Lower leg skin (tissue), 3 donors: ENCODE data around the gene PGLYRP3.

Source experiments
- CTCF ChIP-seq, 3 donors: fragments of 450-650 bp; IDR thresholded peaks; one replicate each; pipeline ENCODE4 v1.5.1; 2016; ENCODE audit warnings: antibody characterized with exemption in 3 of 3, mild to moderate bottlenecking in 3 of 3, moderate library complexity in 2 of 3
- POLR2A ChIP-seq, 2 donors: fragments of 450-650 bp; IDR thresholded peaks; one replicate each; pipeline ENCODE4 v1.6.1; 2016 to 2017; ENCODE audit warnings: antibody characterized with exemption in 2 of 2, mild to moderate bottlenecking in 1 of 2, moderate library complexity in 1 of 2

- TF ChIP-seq CTCF (IDR thresholded peaks at IDR 0.05) (no peak), POLR2A (IDR thresholded peaks at IDR 0.05) (no peak)
Observed at GRCh38 chr1:153302308-153302707, 10.4 kb downstream of the PGLYRP3 start.
